ENCODE measurements around the gene ZNF230. TPM values are rescaled to one million over a fixed set of nuclear protein-coding genes. Genes with fewer than 3 reads are reported as not detected.
A peak's percentile ranks its signal among the peaks of the same experiment; 100 is the strongest.

The ZNF230 gene
- total and polyA plus RNA-seq, 2 donors (not counting 3 experiments of a cell fraction or from before 2014, with no cell fraction given) = 1.4 to 2.9 TPM

GRCh38 chr19:44003461-44004009, 778 bp downstream of the ZNF230 start:
- peak; percentile 6 for DNase-seq (ENCODE audit: low read depth, low spot score)
- BruUV-seq (replicated peaks) = no TSS peak
- Histone ChIP-seq H3K27ac (ENCODE audit: insufficient read depth, low read depth, low read length) (no peak overlapping the region), H3K79me2 (ENCODE audit: control insufficient read depth, insufficient read depth, low read length) (no peaks in the 10 kb centered on the region), H3K9me1 (replicated peaks; ENCODE audit: control insufficient read depth, extremely low read depth, insufficient read depth, low read length) (no peaks in the 10 kb centered on the region), H4K20me1 (replicated peaks; ENCODE audit: control insufficient read depth, extremely low read depth, insufficient read depth, low read length) (no peaks in the 10 kb centered on the region), H3K9me3 (replicated peaks; ENCODE audit: control insufficient read depth, insufficient read depth, low read length) (no peaks in the 10 kb centered on the region), H3K36me3 (ENCODE audit: control insufficient read depth in 2 of 2, extremely low read depth in 1 of 2, insufficient read depth in 2 of 2, low read length in 2 of 2) (peaks cover 0 to 4% of the 10 kb centered on the region in 2 experiments), H3K4me1 (ENCODE audit: control insufficient read depth, extremely low read depth, insufficient read depth, low read length) (peaks cover 6% of the 10 kb centered on the region), H2AFZ (ENCODE audit: low read depth, low read length) (peak overlapping the region; percentile 85), H3K4me3 (replicated peaks in 1 of 3; ENCODE audit: insufficient read depth in 1 of 3, low read depth in 1 of 3, low read length in 3 of 3) (peak overlapping the region; percentile 59 to 86 (median 84)), H3K4me2 (ENCODE audit: insufficient read depth, low read length) (peak overlapping the region; percentile 72), H3K27me3 (ENCODE audit: control insufficient read depth in 2 of 2, insufficient read depth in 2 of 2, low read length in 2 of 2) (no peaks in the 10 kb centered on the region), H3K9ac (replicated peaks; ENCODE audit: extremely low read depth, insufficient read depth, low read length) (peak overlapping the region; percentile 53)
- POLR2A ChIA-PET = no interaction called here
- CTCF ChIA-PET = interaction anchor here (0.7 kb wide), 1 partner anchor 17 kb away, joined by 3 read pairs; no protein-coding TSS in a partner anchor
- intact Hi-C loops (cut with micrococcal nuclease) = loop anchor here (2.0 to 10.0 kb wide), 2 partner anchors 91 to 301 kb away; partner anchors contain the start of genes ZNF224 and ZNF235
- peak; percentile 47 for FAIRE-seq
- TF ChIP-seq GATA2 (IDR thresholded peaks at IDR 0.05; ENCODE audit: insufficient read depth, insufficient read length, low read depth, low read length) (no peak), MAX (IDR thresholded peaks at IDR 0.05; ENCODE audit: insufficient read depth, insufficient read length) (no peak), POLR2A (IDR thresholded peaks at IDR 0.05; ENCODE audit: low read depth, low read length) (no peak), POLR2AphosphoS5 (IDR thresholded peaks at IDR 0.05; ENCODE audit: insufficient read depth, low read depth, low read length) (no peak), CTCF (IDR thresholded peaks at IDR 0.05; ENCODE audit: extremely low read depth in 1 of 2, insufficient read depth in 1 of 2, low read depth in 1 of 2, low read length in 2 of 2) (no peak), MYC (IDR thresholded peaks at IDR 0.05; ENCODE audit: low read depth, low read length) (no peak)
- dilution Hi-C loops (cut with MboI; ENCODE audit: extremely low pct_ligation_motif_present, low sequenced_read_pairs) = no loop called here

Data from endothelial cell of umbilical vein (primary cell).